Activated CD4-positive, alpha-beta T cell treated with anti-CD3 and anti-CD28 coated beads for 4 hours (primary cell): ENCODE measurements around the gene MOAP1.
"Not testable (repeated sequence)": the region's sequence is repeated elsewhere in the genome, so short reads cannot be mapped to it uniquely, and the experiment has no call there.

Experiments used
- DNase-seq, 2 donors: peaks; one replicate each; pipeline ENCODE4 v3.0.0-alpha.2; 2020

Gene MOAP1

DNA sequence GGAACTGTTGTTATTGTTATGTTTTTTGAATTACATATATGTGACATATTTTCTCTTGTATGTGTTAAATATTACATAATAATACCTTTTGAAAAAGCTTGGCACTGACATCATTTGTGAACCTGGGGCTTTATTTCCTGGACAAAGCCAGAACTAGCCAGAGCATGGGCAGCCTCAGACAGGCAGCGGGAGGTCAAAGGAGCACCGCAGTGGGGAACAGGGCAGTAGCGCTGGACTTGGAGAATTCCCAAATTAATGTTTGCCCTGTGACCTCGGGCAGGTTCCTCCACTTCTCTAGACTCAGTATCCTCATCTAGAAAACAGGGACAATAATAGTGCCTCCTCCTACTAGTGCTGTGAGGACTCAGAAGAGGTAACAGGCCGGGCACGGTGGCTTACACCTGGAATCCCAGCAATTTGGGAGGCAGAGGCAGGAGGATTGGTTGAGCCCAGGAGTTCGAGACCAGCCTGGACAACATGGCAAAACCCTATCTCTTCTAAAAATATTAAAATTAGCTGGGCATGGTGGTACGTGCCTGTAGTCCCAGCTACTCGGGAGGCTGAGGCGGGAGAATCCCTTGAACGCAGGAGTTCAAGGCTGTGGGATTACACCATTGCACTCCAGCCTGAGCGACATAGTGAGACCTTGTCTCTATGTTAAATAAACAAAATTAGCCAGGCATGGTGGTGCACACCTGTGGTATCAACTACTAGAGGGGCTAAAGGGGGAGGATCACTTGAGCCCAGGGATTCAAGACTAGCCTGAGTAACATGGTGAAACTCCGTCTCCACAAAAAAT, 41.6 kb downstream of the MOAP1 start:
- no peak for DNase-seq

DNA sequence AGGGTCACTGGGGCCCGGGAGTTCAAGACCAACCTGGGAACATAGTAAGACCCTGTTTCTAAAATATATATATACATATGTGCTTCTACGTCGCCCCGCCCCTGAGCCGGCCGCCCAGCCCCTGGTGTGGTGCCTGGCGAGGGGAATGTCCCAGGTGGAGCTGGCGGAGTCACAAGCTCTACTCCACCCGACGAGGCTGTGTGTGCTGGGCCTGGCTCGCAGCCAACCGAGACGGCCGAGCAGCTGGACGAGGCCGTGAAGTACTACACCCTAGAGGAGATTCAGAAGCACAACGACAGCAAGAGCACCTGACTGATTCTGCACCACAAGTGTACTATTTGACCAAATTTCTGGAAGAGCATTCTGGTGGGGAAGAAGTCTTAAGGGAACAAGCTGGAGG, 46.8 kb downstream of the MOAP1 start:
- no peak for DNase-seq

DNA sequence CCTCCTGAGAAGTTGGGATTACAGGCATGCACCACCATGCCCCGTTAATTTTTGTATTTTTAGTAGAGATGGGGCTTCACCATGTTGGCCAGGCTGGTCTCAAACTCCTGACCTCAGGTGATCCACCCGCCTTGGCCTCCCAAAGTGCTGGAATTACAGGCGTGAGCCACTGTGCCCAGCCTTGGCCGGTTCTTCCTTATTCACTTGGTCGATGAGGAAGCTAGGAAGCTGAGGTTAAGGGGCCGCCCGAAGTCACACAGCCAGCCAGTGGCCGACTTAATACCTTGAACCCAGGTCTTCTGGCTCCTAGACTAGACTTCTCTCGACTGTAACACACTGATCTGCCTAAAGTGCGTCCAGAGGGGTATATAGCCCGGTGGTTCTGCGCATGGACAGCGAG, 48.2 kb downstream of the MOAP1 start:
- not testable (repeated sequence) for DNase-seq

DNA sequence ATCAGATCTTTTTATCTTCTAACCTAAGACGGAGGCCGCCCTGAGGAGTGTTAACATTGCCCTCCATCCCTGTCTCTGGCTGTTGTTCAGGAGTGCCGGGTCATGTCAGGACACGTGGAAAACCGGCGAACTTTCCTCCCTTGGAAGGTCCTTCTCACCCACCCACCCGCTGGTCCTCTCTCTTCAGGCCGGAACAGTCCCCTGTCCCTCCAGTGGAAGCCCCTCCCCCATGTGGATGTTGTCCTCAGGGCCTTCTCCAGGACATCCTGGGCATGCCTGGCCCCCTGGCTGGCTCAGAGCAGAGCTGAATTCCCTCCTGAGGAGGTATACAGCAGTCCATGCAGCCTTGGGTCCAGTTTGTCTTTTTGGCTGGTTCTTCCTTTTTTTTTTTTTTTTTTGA, 48.7 kb downstream of the MOAP1 start:
- no peak for DNase-seq

DNA sequence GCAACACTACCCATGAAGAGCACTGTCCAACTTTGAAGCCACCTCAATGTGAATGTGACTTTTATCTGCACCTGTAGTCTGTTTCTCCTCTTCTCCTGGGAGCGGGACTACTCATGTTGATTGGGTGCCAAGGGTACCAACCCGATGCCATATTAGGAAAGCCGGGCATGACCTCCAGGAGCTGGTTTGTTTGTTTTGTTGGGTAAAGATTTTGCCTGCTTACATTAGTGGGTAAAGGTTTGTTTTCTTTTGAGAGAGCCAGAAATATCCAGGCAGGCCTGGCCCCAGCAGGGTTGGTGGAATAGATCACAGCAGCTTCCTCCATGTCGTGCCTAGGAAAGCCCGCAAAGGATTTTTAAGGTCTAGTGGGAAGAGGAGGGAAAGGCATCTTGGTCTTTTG, 49.3 kb downstream of the MOAP1 start:
- DNase-seq, result no peak

DNA sequence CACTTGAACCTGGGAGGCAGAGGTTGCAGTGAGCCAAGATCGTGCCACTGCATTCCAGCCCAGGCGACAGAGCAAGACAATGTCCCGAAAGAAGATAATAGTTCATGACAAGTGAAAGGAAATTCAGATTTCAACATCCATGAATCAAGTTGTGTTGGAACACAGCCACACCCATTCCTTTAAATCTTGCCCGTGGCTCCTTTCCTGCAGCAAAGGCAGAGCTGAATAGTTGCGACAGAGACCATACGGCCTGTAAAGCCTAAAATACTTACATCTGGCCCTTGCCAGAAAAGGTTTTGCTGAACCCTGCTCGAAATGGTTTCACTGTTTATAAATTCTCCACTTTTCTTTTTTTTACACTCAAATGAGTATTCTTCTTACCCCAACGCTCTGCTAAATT, 51.2 kb downstream of the MOAP1 start:
- no peak for DNase-seq

DNA sequence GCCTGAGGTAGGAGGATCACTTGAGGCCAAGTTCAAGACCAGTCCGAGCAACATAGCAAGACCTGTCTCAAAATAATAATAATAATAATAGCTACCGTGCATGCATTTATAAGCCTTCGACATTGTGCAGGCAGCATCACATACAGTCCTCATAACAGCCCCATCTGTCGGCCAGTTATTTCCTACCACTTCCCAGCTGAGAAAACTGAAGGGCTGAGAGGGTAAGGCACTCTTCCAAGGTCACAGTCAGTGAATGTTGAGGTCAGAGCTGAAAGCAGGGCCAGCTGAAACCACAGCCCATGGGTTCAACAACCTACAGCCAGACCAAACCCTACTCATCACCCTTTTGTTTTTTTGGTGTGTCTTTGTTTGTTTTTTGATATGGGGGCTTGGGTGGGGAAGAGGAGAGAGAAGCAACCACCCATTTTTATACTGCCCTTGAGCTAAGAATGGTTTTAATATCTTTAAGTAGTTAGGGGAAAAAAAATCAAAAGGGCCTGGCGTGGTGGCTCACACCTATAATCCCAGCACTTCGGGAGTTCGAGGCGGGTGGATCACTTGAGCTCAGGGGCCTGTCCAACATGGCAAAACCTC, 52.1 kb downstream of the MOAP1 start:
- peak; percentile 3 to 14 for DNase-seq
